ENCODE data around the gene FCRL6. TPM values are rescaled to one million over a fixed set of nuclear protein-coding genes. Genes with fewer than 3 reads are reported as not detected.

FCRL6 gene
- total and polyA plus RNA-seq, 2 of the 13 experiments (the other 11 are each of a cell fraction or from before 2014, with no cell fraction given) = not detected

DNA sequence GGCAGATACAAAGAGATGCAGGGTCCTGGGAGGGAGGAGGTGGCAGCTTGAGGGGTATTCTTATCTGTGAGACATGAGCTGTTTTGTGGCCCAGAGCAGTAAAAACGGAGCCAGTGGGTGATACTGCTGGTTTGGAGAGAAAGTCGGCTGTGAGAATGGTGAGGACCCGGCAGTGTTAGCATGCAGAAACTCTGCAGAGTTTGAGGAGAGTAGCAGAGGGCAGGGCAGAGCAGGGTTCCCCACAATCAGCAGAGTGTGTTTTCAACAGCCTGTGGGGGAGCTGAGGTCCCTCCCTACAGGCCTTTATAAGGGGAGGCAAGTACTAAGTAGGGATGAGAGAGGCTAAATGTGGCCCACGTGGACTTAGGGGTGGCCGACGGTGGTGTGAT is 24.9 kb downstream of the FCRL6 start:
- Histone ChIP-seq H3K4me2 (ENCODE audit: low read depth, low read length) (no peak overlapping the region), H3K27me3 (ENCODE audit: control insufficient read depth in 1 of 2, insufficient read depth in 2 of 2, low read length in 2 of 2) (peaks cover 3 to 12% of the 10 kb centered on the region in 2 experiments; a peak in 4 of 5 replicates), H3K9ac (ENCODE audit: insufficient read depth, low read depth, low read length) (no peak overlapping the region), H3K4me1 (ENCODE audit: insufficient read depth, low read length) (peaks cover 12% of the 10 kb centered on the region), H3K27ac (ENCODE audit: extremely low read length, insufficient read depth, low read length) (no peak overlapping the region), H2AFZ (ENCODE audit: low read length) (no peak overlapping the region), H3K9me3 (ENCODE audit: low read length) (no peaks in the 10 kb centered on the region), H3K79me2 (ENCODE audit: insufficient read depth, low read length) (no peaks in the 10 kb centered on the region), H3K36me3 (replicated peaks in 1 of 2; ENCODE audit: control insufficient read depth in 1 of 2, insufficient read depth in 2 of 2, low read length in 2 of 2) (no peaks in the 10 kb centered on the region), H4K20me1 (ENCODE audit: insufficient read depth, low read length) (no peaks in the 10 kb centered on the region), H3K4me3 (replicated peaks in 1 of 3; ENCODE audit: insufficient read depth in 1 of 3, low read depth in 2 of 3, low read length in 3 of 3) (no peak overlapping the region)
- no peak for FAIRE-seq
- ChIA-PET CTCF (ENCODE audit: low intra/inter-chr PET ratio, low total read pairs) (no interaction called here), POLR2A (no interaction called here)
- ATAC-seq = no peak
- no TSS peak for BruUV-seq (replicated peaks)
- WGBS (ENCODE audit: low lambda C conversion rate) = 35% methylated on average over 6 of the region's 6 CpGs
- intact Hi-C loops (cut with micrococcal nuclease; ENCODE audit: unreplicated experiment) = no loop called here
- TF ChIP-seq ZNF530 (CRISPR knock-in tag; IDR thresholded peaks at IDR 0.05; ENCODE audit: low read depth) (no peak), ATF3 (CRISPR knock-in tag; IDR thresholded peaks at IDR 0.05) (no peak)
- TF ChIP-seq, protein P1, sequence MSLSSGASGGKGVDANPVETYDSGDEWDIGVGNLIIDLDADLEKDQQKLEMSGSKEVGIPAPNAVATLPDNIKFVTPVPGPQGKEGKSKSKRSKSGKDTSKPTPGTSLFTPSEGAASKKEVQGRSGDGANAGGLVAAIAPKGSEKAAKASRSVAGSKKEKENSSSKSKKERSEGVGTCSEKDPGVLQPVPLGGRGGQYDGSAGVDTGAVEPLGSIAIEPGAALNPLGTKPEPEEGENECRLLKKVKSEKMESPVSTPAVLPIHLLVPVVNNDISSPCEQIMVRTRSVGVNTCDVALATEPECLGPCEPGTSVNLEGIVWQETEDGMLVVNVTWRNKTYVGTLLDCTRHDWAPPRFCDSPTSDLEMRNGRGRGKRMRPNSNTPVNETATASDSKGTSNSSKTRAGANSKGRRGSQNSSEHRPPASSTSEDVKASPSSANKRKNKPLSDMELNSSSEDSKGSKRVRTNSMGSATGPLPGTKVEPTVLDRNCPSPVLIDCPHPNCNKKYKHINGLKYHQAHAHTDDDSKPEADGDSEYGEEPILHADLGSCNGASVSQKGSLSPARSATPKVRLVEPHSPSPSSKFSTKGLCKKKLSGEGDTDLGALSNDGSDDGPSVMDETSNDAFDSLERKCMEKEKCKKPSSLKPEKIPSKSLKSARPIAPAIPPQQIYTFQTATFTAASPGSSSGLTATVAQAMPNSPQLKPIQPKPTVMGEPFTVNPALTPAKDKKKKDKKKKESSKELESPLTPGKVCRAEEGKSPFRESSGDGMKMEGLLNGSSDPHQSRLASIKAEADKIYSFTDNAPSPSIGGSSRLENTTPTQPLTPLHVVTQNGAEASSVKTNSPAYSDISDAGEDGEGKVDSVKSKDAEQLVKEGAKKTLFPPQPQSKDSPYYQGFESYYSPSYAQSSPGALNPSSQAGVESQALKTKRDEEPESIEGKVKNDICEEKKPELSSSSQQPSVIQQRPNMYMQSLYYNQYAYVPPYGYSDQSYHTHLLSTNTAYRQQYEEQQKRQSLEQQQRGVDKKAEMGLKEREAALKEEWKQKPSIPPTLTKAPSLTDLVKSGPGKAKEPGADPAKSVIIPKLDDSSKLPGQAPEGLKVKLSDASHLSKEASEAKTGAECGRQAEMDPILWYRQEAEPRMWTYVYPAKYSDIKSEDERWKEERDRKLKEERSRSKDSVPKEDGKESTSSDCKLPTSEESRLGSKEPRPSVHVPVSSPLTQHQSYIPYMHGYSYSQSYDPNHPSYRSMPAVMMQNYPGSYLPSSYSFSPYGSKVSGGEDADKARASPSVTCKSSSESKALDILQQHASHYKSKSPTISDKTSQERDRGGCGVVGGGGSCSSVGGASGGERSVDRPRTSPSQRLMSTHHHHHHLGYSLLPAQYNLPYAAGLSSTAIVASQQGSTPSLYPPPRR (CRISPR knock-in tag; IDR thresholded peaks at IDR 0.05; ENCODE audit: borderline replicate concordance) = no peak
- no peak for DNase-seq (ENCODE audit: low spot score)
- in situ Hi-C loops (cut with HindIII; ENCODE audit: extremely low pct_ligation_motif_present, low pct_unique_long_range_greater_than_20kb) = no loop called here

All from HepG2 (cell line).